Sigmoid colon (tissue), 7 donors: Measurements from ENCODE around the gene DYSF. TPM values are rescaled to one million over a fixed set of nuclear protein-coding genes. Genes with fewer than 3 reads are reported as not detected.

Experiments used
- DNase-seq: peaks from one replicate; pipeline ENCODE4 v3.0.0-alpha.2; 2019
- H3K27ac ChIP-seq, 4 donors: fragments of 200-600 bp; sonication (generic); one replicate each; pipeline ENCODE4 v1.5.1; 2016 to 2019; ENCODE audit warnings: mild to moderate bottlenecking in 1 of 4
- H3K27me3 ChIP-seq, 3 donors: fragments of 200-600 bp; sonication (generic); one replicate each; pipeline ENCODE4 v1.5.1; 2019; ENCODE audit warnings: mild to moderate bottlenecking in 1 of 3
- H3K36me3 ChIP-seq, 4 donors: fragments of 200-600 bp; sonication (generic); one replicate each; pipeline ENCODE4 v1.5.1; 2016 to 2019
- H3K4me1 ChIP-seq, 4 donors: fragments of 200-600 bp; sonication (generic); one replicate each; pipeline ENCODE4 v1.5.1; 2017 to 2019
- H3K4me3 ChIP-seq, 4 donors: fragments of 200-600 bp; sonication (generic); one replicate each; pipeline ENCODE4 v1.5.1; 2017 to 2019; ENCODE audit warnings: mild to moderate bottlenecking in 2 of 4, moderate library complexity in 1 of 4
- H3K9me3 ChIP-seq, 4 donors: fragments of 200-600 bp in 3 of 4; sonication (generic) in 3 of 4; one replicate each; pipeline versions ENCODE4 v1.5.1 to v1.6.1; 2013 to 2019
- CTCF ChIP-seq, 4 experiments: fragments of 450-650 bp in 3 of 4; fragments of 200-600 bp in 1 of 4; IDR thresholded peaks; one replicate each; pipeline ENCODE4 v1.5.1; 2016 to 2019; ENCODE audit warnings: antibody characterized with exemption in 4 of 4, mild to moderate bottlenecking in 3 of 4, moderate library complexity in 2 of 4
- EP300 ChIP-seq, 4 donors: sonication (generic); formaldehyde crosslinking; IDR thresholded peaks; one replicate each; pipeline ENCODE4 v1.6.1; 2017; ENCODE audit warnings: antibody characterized with exemption in 4 of 4
- POLR2A ChIP-seq, 2 donors: fragments of 450-650 bp; IDR thresholded peaks; one replicate each; pipeline ENCODE4 v1.6.1; 2016; ENCODE audit warnings: antibody characterized with exemption in 2 of 2, mild to moderate bottlenecking in 2 of 2, moderate library complexity in 2 of 2
- POLR2AphosphoS5 ChIP-seq, 4 donors: sonication (generic); formaldehyde crosslinking; IDR thresholded peaks; one replicate each; pipeline ENCODE4 v1.6.1; 2017; ENCODE audit warnings: antibody characterized with exemption in 4 of 4
- WGBS, 2 donors: extraction: QIAGEN DNeasy Blood & Tissue Kit; methylation state at CpG; one replicate each; pipeline ENCODE4 v1.1.7; 2013; 5-methylcytosine and 5-hydroxymethylcytosine counted together
- intact Hi-C: fragments of 100-400 bp; cut with DNase I; formaldehyde crosslinking; loops from one replicate; pipeline ENCODE4 v1.15.1; 2023
- polyA plus RNA-seq, 3 donors: library from polyadenylated mRNA; stranded (reverse); fragments of 200-250 nt; gene quantifications; one replicate each; pipeline ENCODE4 v1.2.3, GENCODE V29; 2013
- total RNA-seq, 4 donors: library from RNA; depleted of rRNA; stranded (reverse); fragments of >200 nt; gene quantifications; one replicate each; pipeline ENCODE4 v1.1.0, GENCODE V29; 2016
- donor health status: healthy with polysubstance abuse.
- donor health status: Bipolar disorder and iron deficiency.
- donor health status: healthy.

DYSF gene
- total and polyA plus RNA-seq, 7 donors, result 1.6 to 49.6 (median 12.5) TPM

GRCh38 chr2:71713581-71714580, 260.5 kb downstream of the DYSF start:
- WGBS, 2 donors, result 86 to 87% methylated on average over 11 of the region's 11 CpGs
- H3K27me3 ChIP-seq, result no peaks in the 10 kb centered on the region
- no peak overlapping the region for H3K4me3 ChIP-seq
- H3K27ac ChIP-seq, result no peak overlapping the region
- intact Hi-C loops, result no loop called here
- H3K36me3 ChIP-seq, result no peaks in the 10 kb centered on the region
- TF ChIP-seq CTCF (IDR thresholded peaks at IDR 0.05) (no peak), POLR2A (IDR thresholded peaks at IDR 0.05) (no peak), EP300 (IDR thresholded peaks at IDR 0.05) (no peak), POLR2AphosphoS5 (IDR thresholded peaks at IDR 0.05) (no peak)
- peaks cover 0 to 18% (median 16%) of the 10 kb centered on the region in 4 donors for H3K4me1 ChIP-seq
- DNase-seq, result peak; percentile 60
- no peaks in the 10 kb centered on the region for H3K9me3 ChIP-seq

- Histone ChIP-seq H3K4me1 (peaks cover 0 to 23% (median 20%) of the 10 kb centered on the region in 4 donors), H3K36me3 (no peaks in the 10 kb centered on the region), H3K9me3 (no peaks in the 10 kb centered on the region), H3K27ac (no peak overlapping the region), H3K27me3 (no peaks in the 10 kb centered on the region), H3K4me3 (no peak overlapping the region)
- no peak for TF ChIP-seq EP300 (IDR thresholded peaks at IDR 0.05)
- TF ChIP-seq CTCF (IDR thresholded peaks at IDR 0.05), result no peak
- no peak for TF ChIP-seq POLR2A (IDR thresholded peaks at IDR 0.05)
- no peak for TF ChIP-seq POLR2AphosphoS5 (IDR thresholded peaks at IDR 0.05)
- DNase-seq, result peak; percentile 5
- intact Hi-C loops, result no loop called here
- 86 to 87% methylated on average over 4 of the region's 4 CpGs for WGBS, 2 donors
Observed at GRCh38 chr2:71714601-71715240, 261.4 kb downstream of the DYSF start.

- no peak for TF ChIP-seq POLR2A (IDR thresholded peaks at IDR 0.05)
- TF ChIP-seq POLR2AphosphoS5 (IDR thresholded peaks at IDR 0.05), result no peak
- no peak for TF ChIP-seq EP300 (IDR thresholded peaks at IDR 0.05)
- TF ChIP-seq CTCF (IDR thresholded peaks at IDR 0.05), result no peak
- intact Hi-C loops, result no loop called here
- no peak overlapping the region for H3K27ac ChIP-seq
- peak; percentile 52 for DNase-seq
- no peak overlapping the region for H3K4me3 ChIP-seq
- no peaks in the 10 kb centered on the region for H3K9me3 ChIP-seq
- H3K27me3 ChIP-seq, result no peaks in the 10 kb centered on the region
- WGBS, 2 donors, result 91 to 92% methylated on average over 6 of the region's 6 CpGs
- peaks cover 0 to 29% (median 25%) of the 10 kb centered on the region in 4 donors for H3K4me1 ChIP-seq
- H3K36me3 ChIP-seq, result no peaks in the 10 kb centered on the region
Observed at GRCh38 chr2:71715241-71715750, 261.9 kb downstream of the DYSF start.

GRCh38 chr2:71715951-71716696, 262.8 kb downstream of the DYSF start:
- Histone ChIP-seq H3K9me3 (no peaks in the 10 kb centered on the region), H3K4me3 (no peak overlapping the region), H3K4me1 (peaks cover 0 to 37% (median 33%) of the 10 kb centered on the region in 4 donors), H3K36me3 (no peaks in the 10 kb centered on the region), H3K27me3 (no peaks in the 10 kb centered on the region), H3K27ac (no peak overlapping the region)
- intact Hi-C loops, result no loop called here
- TF ChIP-seq POLR2A (IDR thresholded peaks at IDR 0.05) (no peak), EP300 (IDR thresholded peaks at IDR 0.05) (no peak), POLR2AphosphoS5 (IDR thresholded peaks at IDR 0.05) (no peak), CTCF (IDR thresholded peaks at IDR 0.05) (no peak)
- WGBS, 2 donors, result 89 to 92% methylated on average over 4 of the region's 4 CpGs
- peak; percentile 42 for DNase-seq
